Stimulated activated naive CD8-positive, alpha-beta T cell treated with anti-CD3 and anti-CD28 coated beads, Interleukin-15, amount 100 ng/mL, for 72 hours (primary cell): Measurements from ENCODE around the gene MROH2B.

ENCODE experiments used
- ATAC-seq: fragments of 150-1000 bp; cut with Tn5 transposase; 2 replicates; pipeline ENCODE4 v1.10.0; 2021; ENCODE audit warnings: mild to moderate bottlenecking, moderate library complexity
- DNase-seq, 2 donors: peaks; one replicate each; pipeline ENCODE4 v3.0.0; 2021 to 2022
- H3K27ac Mint-ChIP-seq, 2 donors: one replicate each; pipeline ENCODE4 v1.8.0; 2022; ENCODE audit warnings: mild to moderate bottlenecking in 2 of 2, mixed read lengths in 2 of 2, moderate library complexity in 2 of 2
- H3K27me3 Mint-ChIP-seq: one replicate; pipeline ENCODE4 v1.8.0; 2022; ENCODE audit warnings: mixed read lengths
- H3K4me1 Mint-ChIP-seq: one replicate; pipeline ENCODE4 v1.8.0; 2022; ENCODE audit warnings: mild to moderate bottlenecking, mixed read lengths
- H3K4me3 Mint-ChIP-seq, 2 donors: one replicate each; pipeline ENCODE4 v1.8.0; 2022; ENCODE audit warnings: mild to moderate bottlenecking in 2 of 2, mixed read lengths in 2 of 2, moderate library complexity in 1 of 2
- H3K9me3 Mint-ChIP-seq, 2 donors: one replicate each; pipeline ENCODE4 v1.8.0; 2022; ENCODE audit warnings: mixed read lengths in 2 of 2

The MROH2B gene

GRCh38 chr5:40991981-40992559 is 79.1 kb downstream of the MROH2B start:
- H3K27ac Mint-ChIP-seq: no peak overlapping the region
- ATAC-seq: no peak
- no peak for DNase-seq
- no peaks in the 10 kb centered on the region for H3K4me1 Mint-ChIP-seq
- H3K27me3 Mint-ChIP-seq: no peaks in the 10 kb centered on the region
- peaks cover 0 to 7% of the 10 kb centered on the region in 2 donors for H3K9me3 Mint-ChIP-seq
- H3K4me3 Mint-ChIP-seq: no peak overlapping the region

DNA sequence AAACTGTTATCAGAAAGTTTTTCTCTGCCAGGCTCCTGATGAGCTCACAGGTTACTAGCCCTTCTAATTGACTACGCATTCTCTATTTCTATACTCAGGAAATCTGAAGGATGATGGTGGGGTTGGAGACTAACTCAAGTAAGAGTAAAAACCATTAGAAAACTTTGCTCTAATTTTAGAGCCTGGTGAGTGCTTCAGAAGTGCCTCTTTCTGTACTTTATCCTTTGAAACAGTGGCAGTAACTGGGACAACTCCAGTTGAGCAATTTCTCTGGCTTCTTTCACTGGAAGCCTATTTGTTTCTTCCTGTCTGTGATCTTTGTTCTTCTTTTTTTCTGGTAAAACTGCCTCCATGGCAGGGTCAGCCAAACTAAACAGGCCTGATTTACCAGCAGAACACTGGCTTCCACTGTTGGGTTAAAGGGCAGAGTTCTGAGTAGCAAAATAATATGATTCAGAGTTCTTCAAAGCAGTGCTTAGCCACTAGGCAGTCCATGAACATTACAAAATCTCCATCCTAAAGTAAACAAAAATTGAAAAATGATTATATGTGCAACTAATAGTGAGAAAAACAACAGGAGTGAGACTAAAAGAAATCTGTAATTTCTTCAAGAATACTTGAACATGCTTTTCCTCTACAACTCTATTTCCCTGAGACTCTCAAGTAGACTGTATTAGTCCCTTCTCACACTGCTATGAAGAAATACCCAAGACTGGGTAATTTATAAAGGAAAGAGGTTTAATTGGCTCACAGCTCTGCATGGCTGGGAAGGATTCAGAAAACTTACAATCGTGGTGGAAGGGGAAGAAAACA is 79.8 kb downstream of the MROH2B start:
- ATAC-seq (no peak), DNase-seq (no peak)
- Mint-ChIP-seq H3K4me3 (no peak overlapping the region), H3K27me3 (no peaks in the 10 kb centered on the region), H3K4me1 (no peaks in the 10 kb centered on the region), H3K27ac (no peak overlapping the region), H3K9me3 (peaks cover 0 to 13% of the 10 kb centered on the region in 2 donors)

- Mint-ChIP-seq H3K9me3 (peaks cover 0 to 13% of the 10 kb centered on the region in 2 donors), H3K27ac (no peak overlapping the region), H3K4me3 (no peak overlapping the region), H3K4me1 (no peaks in the 10 kb centered on the region), H3K27me3 (no peaks in the 10 kb centered on the region)
- DNase-seq: no peak
- no peak for ATAC-seq
These were observed 82.2 kb downstream of the MROH2B start for GRCh38 chr5:40988746-40989510.

DNA sequence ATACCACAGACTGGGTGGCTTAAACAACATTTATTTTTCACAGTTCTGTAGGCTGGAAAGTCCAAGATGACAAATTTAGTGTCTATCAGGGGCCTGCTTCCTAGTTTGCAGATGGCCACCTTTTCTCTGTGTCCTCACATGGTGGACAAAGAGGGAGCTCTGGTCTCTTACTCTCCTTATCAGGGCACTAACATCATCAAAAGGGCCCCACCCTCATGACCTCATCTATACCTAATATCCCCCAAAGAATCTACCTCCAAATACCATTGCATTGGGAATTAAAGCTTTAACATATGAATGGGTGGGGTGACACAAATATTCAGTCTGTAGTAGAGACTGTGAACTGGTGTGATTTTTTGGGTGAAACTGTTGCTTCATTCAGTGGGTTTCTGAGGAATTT is 83.8 kb downstream of the MROH2B start:
- no peak for DNase-seq
- ATAC-seq: no peak
- no peak overlapping the region for H3K4me3 Mint-ChIP-seq
- H3K9me3 Mint-ChIP-seq: peaks cover 0 to 13% of the 10 kb centered on the region in 2 donors
- no peaks in the 10 kb centered on the region for H3K4me1 Mint-ChIP-seq
- no peaks in the 10 kb centered on the region for H3K27me3 Mint-ChIP-seq
- H3K27ac Mint-ChIP-seq: no peak overlapping the region

DNA sequence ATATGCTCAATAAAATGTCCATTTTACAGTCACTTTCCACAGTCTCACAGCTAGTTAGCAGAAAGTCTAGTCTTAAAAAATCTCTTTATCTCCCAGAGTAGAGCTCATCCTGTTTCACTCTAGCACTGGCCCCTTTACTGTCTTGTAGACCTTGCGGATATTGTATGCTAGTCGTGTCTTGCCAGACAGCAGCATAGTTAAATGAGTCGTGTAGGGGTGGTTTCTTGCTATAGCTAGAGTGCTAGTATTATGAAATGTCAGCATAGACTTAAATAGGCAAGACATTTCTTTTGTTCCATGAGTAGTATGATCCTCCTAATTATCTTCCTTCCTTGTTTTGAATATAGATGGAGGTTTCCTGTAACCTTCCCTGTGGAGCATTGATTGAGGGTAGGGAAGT is 84.5 kb downstream of the MROH2B start:
- no peaks in the 10 kb centered on the region for H3K27me3 Mint-ChIP-seq
- H3K4me1 Mint-ChIP-seq: no peaks in the 10 kb centered on the region
- DNase-seq (no peak), ATAC-seq (no peak)
- no peak overlapping the region for H3K27ac Mint-ChIP-seq
- H3K4me3 Mint-ChIP-seq: no peak overlapping the region
- peaks cover 0 to 13% of the 10 kb centered on the region in 2 donors for H3K9me3 Mint-ChIP-seq

DNA sequence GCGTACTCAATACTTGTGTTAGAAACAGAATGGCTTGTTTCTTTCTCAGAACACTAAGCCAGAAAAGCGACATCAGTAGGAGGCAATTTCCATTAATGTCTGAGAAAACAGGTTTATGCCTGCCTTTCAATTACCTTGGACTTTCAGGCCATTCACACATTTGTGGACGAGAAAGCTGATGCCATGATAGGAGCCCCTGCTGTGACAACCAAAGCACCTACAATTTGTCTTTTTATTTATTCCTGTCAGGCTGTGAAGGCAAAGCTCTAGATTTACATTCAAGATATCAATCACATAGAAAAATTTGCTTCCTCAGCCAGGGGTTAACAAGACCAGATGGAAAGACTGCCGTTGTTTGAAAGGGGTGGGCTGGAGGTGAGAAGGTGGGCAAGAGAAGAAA is 85.6 kb downstream of the MROH2B start:
- H3K27me3 Mint-ChIP-seq: no peaks in the 10 kb centered on the region

GRCh38 chr5:40984884-40985283 is 86.3 kb downstream of the MROH2B start:
- H3K4me1 Mint-ChIP-seq: no peaks in the 10 kb centered on the region
- ATAC-seq: no peak
- H3K4me3 Mint-ChIP-seq: no peak overlapping the region
- H3K27ac Mint-ChIP-seq: no peak overlapping the region
- no peak for DNase-seq
- H3K9me3 Mint-ChIP-seq: peaks cover 0 to 13% of the 10 kb centered on the region in 2 donors
- no peaks in the 10 kb centered on the region for H3K27me3 Mint-ChIP-seq

More for the DNA sequence above, 85.6 kb downstream of the MROH2B start:
- ATAC-seq: no peak
- H3K9me3 Mint-ChIP-seq: peaks cover 0 to 13% of the 10 kb centered on the region in 2 donors
- H3K4me3 Mint-ChIP-seq: no peak overlapping the region
- H3K4me1 Mint-ChIP-seq: no peaks in the 10 kb centered on the region
- H3K27ac Mint-ChIP-seq: no peak overlapping the region
- DNase-seq: no peak

DNA sequence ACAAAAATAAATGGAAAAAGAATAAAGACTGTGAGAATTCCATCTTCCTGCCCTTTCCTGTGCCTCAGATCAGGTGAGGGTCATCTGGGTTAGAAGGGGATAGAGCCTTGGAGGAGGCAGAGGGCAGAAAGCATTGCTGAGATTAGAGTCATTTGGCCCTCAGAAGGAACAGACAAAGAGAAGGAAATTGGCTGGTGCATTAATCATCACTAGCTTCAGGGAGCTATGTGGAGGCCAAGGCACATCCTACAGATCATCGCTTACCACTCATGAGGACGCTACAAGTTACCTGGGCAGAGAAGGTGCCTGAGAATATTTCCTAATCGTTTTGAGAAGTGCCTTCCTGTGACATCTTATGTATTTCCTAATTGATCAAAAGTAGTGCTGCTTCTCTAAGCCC is 87.4 kb downstream of the MROH2B start:
- no peaks in the 10 kb centered on the region for H3K4me1 Mint-ChIP-seq
- ATAC-seq (no peak), DNase-seq (no peak)
- peaks cover 0 to 13% of the 10 kb centered on the region in 2 donors for H3K9me3 Mint-ChIP-seq
- no peak overlapping the region for H3K4me3 Mint-ChIP-seq
- H3K27me3 Mint-ChIP-seq: no peaks in the 10 kb centered on the region
- H3K27ac Mint-ChIP-seq: no peak overlapping the region

- DNase-seq: no peak
- H3K9me3 Mint-ChIP-seq: no peaks in the 10 kb centered on the region
- H3K27ac Mint-ChIP-seq: no peak overlapping the region
- H3K4me3 Mint-ChIP-seq: no peak overlapping the region
- no peaks in the 10 kb centered on the region for H3K4me1 Mint-ChIP-seq
- H3K27me3 Mint-ChIP-seq: no peaks in the 10 kb centered on the region
- ATAC-seq: no peak
These were observed 89.7 kb downstream of the MROH2B start for GRCh38 chr5:40981420-40981819.

DNA sequence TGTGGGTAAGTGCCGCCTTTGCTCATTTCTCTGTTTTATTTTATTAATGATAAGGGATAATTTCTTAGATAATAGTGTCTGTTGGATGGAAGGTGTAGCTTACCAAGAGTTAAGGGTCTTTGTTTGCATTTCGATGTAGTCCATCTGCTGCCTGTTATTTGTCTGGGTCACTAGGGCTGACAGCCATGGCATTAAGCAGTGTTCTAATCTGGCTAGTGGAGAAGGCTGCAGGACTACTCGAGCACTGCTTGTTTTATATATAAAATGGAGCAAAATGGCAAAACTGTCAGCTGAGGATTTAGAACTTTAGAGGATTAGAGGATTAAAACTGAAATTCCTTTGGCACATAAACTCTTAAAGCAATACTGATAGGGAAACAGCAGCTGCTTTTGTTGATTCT is 94.3 kb downstream of the MROH2B start:
- ATAC-seq (no peak), DNase-seq (no peak)
- Mint-ChIP-seq H3K4me3 (no peak overlapping the region), H3K27me3 (no peaks in the 10 kb centered on the region), H3K9me3 (no peaks in the 10 kb centered on the region), H3K4me1 (no peaks in the 10 kb centered on the region), H3K27ac (no peak overlapping the region)

GRCh38 chr5:40976041-40976440 is 95.1 kb downstream of the MROH2B start:
- DNase-seq: no peak
- Mint-ChIP-seq H3K4me1 (no peaks in the 10 kb centered on the region), H3K9me3 (no peaks in the 10 kb centered on the region), H3K4me3 (no peak overlapping the region), H3K27ac (no peak overlapping the region), H3K27me3 (no peaks in the 10 kb centered on the region)
- no peak for ATAC-seq

DNA sequence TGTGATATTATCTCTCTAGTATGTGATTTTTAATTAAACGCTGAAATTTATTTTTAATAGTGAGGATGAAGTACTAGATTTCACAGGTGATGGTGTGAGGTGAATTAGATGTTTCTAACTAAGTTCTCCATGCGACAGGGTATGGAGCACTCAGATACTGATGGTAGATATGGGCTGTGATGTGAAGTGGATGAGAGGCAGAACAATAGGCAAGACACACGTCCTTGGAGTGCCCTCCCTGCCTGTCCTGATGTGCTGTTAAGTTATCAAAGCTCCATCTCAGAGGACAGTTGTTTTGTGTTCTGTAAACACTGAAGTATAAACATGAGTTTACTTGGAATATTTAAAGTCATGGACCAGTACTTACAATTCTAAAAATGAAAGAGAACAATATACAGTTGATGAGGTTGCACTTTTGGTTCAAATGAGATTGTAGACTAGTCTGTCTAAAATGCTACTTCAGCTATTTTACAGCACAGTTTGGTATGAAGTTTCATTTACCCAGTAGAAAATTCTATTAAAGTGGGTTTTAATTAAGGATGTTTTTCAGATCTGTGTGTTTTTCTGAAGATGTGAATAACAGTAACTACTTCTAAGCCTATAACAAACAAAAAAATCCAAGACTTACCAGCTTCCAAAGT is 97.7 kb downstream of the MROH2B start:
- no peak overlapping the region for H3K4me3 Mint-ChIP-seq
- no peak overlapping the region for H3K27ac Mint-ChIP-seq
- H3K4me1 Mint-ChIP-seq: no peaks in the 10 kb centered on the region
- H3K27me3 Mint-ChIP-seq: no peaks in the 10 kb centered on the region
- no peak for DNase-seq
- no peak for ATAC-seq
- H3K9me3 Mint-ChIP-seq: no peaks in the 10 kb centered on the region

GRCh38 chr5:40972434-40972833 is 98.7 kb downstream of the MROH2B start:
- no peak for ATAC-seq
- H3K4me3 Mint-ChIP-seq: no peak overlapping the region

GRCh38 chr5:40962207-40962955 is 108.8 kb downstream of the MROH2B start:
- ATAC-seq (no peak), DNase-seq (no peak)
- Mint-ChIP-seq H3K27me3 (no peaks in the 10 kb centered on the region), H3K27ac (no peak overlapping the region), H3K4me1 (no peaks in the 10 kb centered on the region), H3K9me3 (no peaks in the 10 kb centered on the region), H3K4me3 (no peak overlapping the region)

More at GRCh38 chr5:40972434-40972833, 98.7 kb downstream of the MROH2B start:
- Mint-ChIP-seq H3K4me1 (no peaks in the 10 kb centered on the region), H3K9me3 (no peaks in the 10 kb centered on the region), H3K27me3 (no peaks in the 10 kb centered on the region), H3K27ac (no peak overlapping the region)
- no peak for DNase-seq

DNA sequence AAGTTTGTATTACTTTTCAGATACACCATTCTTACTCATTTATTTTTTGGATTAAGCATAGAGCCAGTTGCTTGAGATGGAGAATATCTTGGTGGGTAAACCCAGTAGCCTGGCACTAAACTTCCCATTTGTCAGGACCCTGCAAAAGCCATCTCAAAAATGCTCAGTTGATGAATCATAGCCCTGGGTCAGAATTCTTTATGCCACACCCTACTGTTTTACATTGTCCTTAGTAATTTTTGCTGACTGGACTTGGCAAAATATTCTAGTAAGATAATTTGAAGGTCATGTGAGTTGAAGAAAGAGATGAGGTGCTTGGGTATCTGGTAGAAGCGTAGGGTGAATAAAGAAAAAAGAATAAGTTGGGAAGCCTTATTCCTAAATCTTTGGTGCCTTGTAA is 111.1 kb downstream of the MROH2B start:
- H3K4me1 Mint-ChIP-seq: no peaks in the 10 kb centered on the region
- no peak overlapping the region for H3K27ac Mint-ChIP-seq
- H3K4me3 Mint-ChIP-seq: no peak overlapping the region
- ATAC-seq (no peak), DNase-seq (no peak)
- peaks cover 4% of the 10 kb centered on the region for H3K27me3 Mint-ChIP-seq
- H3K9me3 Mint-ChIP-seq: no peaks in the 10 kb centered on the region
